GM19395 (cell line): ENCODE results near the gene GPR39.

ENCODE experiments used
- ATAC-seq: cut with Tn5 transposase; IDR thresholded peaks from one replicate; pipeline ENCODE4 v1.9.1; 2021; ENCODE audit warnings: mild to moderate bottlenecking, moderate library complexity; ENCODE audit not compliant: unreplicated experiment

GPR39 gene

GRCh38 chr2:132667706-132668105 is 251.1 kb downstream of the GPR39 start:
- no peak for ATAC-seq

- ATAC-seq, result no peak
Observed at GRCh38 chr2:132668189-132668823, 251.7 kb downstream of the GPR39 start.

GRCh38 chr2:132668987-132669907 is 252.6 kb downstream of the GPR39 start:
- no peak for ATAC-seq

GRCh38 chr2:132669908-132670495 is 253.4 kb downstream of the GPR39 start, which contains the start of gene LYPD1:
Gene LYPD1 (minus strand): TSS chr2:132670205. CDS start chr2:132669932, 273 bp downstream.
- ATAC-seq, result no peak

- no peak for ATAC-seq
Observed at GRCh38 chr2:132670496-132671150, 254.0 kb downstream of the GPR39 start.

- no peak for ATAC-seq
Observed at GRCh38 chr2:132671151-132671835, 254.7 kb downstream of the GPR39 start.

- no peak for ATAC-seq
Observed at GRCh38 chr2:132676999-132677398, 260.4 kb downstream of the GPR39 start.

GRCh38 chr2:132677661-132678060 is 261.1 kb downstream of the GPR39 start:
- ATAC-seq, result no peak

GRCh38 chr2:132678483-132678882 is 261.9 kb downstream of the GPR39 start:
- ATAC-seq, result no peak

- ATAC-seq, result no peak
Observed at GRCh38 chr2:132680544-132680943, 263.9 kb downstream of the GPR39 start.

GRCh38 chr2:132681766-132682165 is 265.2 kb downstream of the GPR39 start:
- ATAC-seq, result no peak

- ATAC-seq, result no peak
Observed at GRCh38 chr2:132690664-132691303, 274.2 kb downstream of the GPR39 start.

GRCh38 chr2:132691556-132691955 is 275.0 kb downstream of the GPR39 start:
- ATAC-seq, result no peak

GRCh38 chr2:132692816-132693215 is 276.2 kb downstream of the GPR39 start:
- ATAC-seq, result no peak
